ENCODE data around the gene KLC1.

The KLC1 gene

GRCh38 chr14:103734081-103734888 is 105.3 kb downstream of the KLC1 start:
- H3K36me3 ChIP-seq (ENCODE audit: control insufficient read depth, low read length), result peaks cover 21% of the 10 kb centered on the region
- H3K4me2 ChIP-seq (ENCODE audit: low read length), result no peak overlapping the region
- no peaks in the 10 kb centered on the region for H3F3A ChIP-seq (ENCODE audit: control insufficient read depth, insufficient read depth)
- H3K4me3 ChIP-seq (ENCODE audit: low read length), result no peak overlapping the region
- no peaks in the 10 kb centered on the region for H4K20me1 ChIP-seq (ENCODE audit: control insufficient read depth, insufficient read depth, low read depth, low read length)
- H3K27me3 ChIP-seq (ENCODE audit: control insufficient read depth, low read length), result no peaks in the 10 kb centered on the region
- H3K9me3 ChIP-seq (ENCODE audit: control insufficient read depth, insufficient read depth, low read length), result no peaks in the 10 kb centered on the region
- H3K9me2 ChIP-seq (replicated peaks; ENCODE audit: control insufficient read depth, low read length), result no peaks in the 10 kb centered on the region
- no peaks in the 10 kb centered on the region for H3K4me1 ChIP-seq (ENCODE audit: control insufficient read depth, low read length)
- no peaks in the 10 kb centered on the region for H3K79me2 ChIP-seq (ENCODE audit: control insufficient read depth, low read length)
- TF ChIP-seq EZH2phosphoT487 (IDR thresholded peaks at IDR 0.05; ENCODE audit: borderline replicate concordance, low read length) (no peak), CTCF (IDR thresholded peaks at IDR 0.05; ENCODE audit: low read depth, low read length, poor library complexity, severe bottlenecking) (no peak)
- H3K27ac ChIP-seq (ENCODE audit: low read depth, low read length), result no peak overlapping the region

GRCh38 chr14:103735022-103735421 is 106.0 kb downstream of the KLC1 start:
- no peaks in the 10 kb centered on the region for H3F3A ChIP-seq (ENCODE audit: control insufficient read depth, insufficient read depth)
- H3K9me3 ChIP-seq (ENCODE audit: control insufficient read depth, insufficient read depth, low read length), result no peaks in the 10 kb centered on the region
- H3K4me1 ChIP-seq (ENCODE audit: control insufficient read depth, low read length), result no peaks in the 10 kb centered on the region
- peaks cover 14% of the 10 kb centered on the region for H3K36me3 ChIP-seq (ENCODE audit: control insufficient read depth, low read length)
- no peaks in the 10 kb centered on the region for H4K20me1 ChIP-seq (ENCODE audit: control insufficient read depth, insufficient read depth, low read depth, low read length)
- H3K79me2 ChIP-seq (ENCODE audit: control insufficient read depth, low read length), result no peaks in the 10 kb centered on the region
- H3K9me2 ChIP-seq (replicated peaks; ENCODE audit: control insufficient read depth, low read length), result no peaks in the 10 kb centered on the region
- H3K27me3 ChIP-seq (ENCODE audit: control insufficient read depth, low read length), result no peaks in the 10 kb centered on the region
- no peak overlapping the region for H3K4me3 ChIP-seq (ENCODE audit: low read length)
- no peak overlapping the region for H3K4me2 ChIP-seq (ENCODE audit: low read length)
- no peak overlapping the region for H3K27ac ChIP-seq (ENCODE audit: low read depth, low read length)
- TF ChIP-seq EZH2phosphoT487 (IDR thresholded peaks at IDR 0.05; ENCODE audit: borderline replicate concordance, low read length) (no peak), CTCF (IDR thresholded peaks at IDR 0.05; ENCODE audit: low read depth, low read length, poor library complexity, severe bottlenecking) (no peak)

GRCh38 chr14:103735439-103735814 is 106.4 kb downstream of the KLC1 start:
- Histone ChIP-seq H3K9me2 (replicated peaks; ENCODE audit: control insufficient read depth, low read length) (no peaks in the 10 kb centered on the region), H3F3A (ENCODE audit: control insufficient read depth, insufficient read depth) (no peaks in the 10 kb centered on the region), H3K27ac (ENCODE audit: low read depth, low read length) (no peak overlapping the region), H3K79me2 (ENCODE audit: control insufficient read depth, low read length) (no peaks in the 10 kb centered on the region), H3K36me3 (ENCODE audit: control insufficient read depth, low read length) (peaks cover 10% of the 10 kb centered on the region), H3K4me3 (ENCODE audit: low read length) (no peak overlapping the region), H3K9me3 (ENCODE audit: control insufficient read depth, insufficient read depth, low read length) (no peaks in the 10 kb centered on the region), H4K20me1 (ENCODE audit: control insufficient read depth, insufficient read depth, low read depth, low read length) (no peaks in the 10 kb centered on the region), H3K4me2 (ENCODE audit: low read length) (no peak overlapping the region), H3K4me1 (ENCODE audit: control insufficient read depth, low read length) (no peaks in the 10 kb centered on the region), H3K27me3 (ENCODE audit: control insufficient read depth, low read length) (no peaks in the 10 kb centered on the region)
- TF ChIP-seq CTCF (IDR thresholded peaks at IDR 0.05; ENCODE audit: low read depth, low read length, poor library complexity, severe bottlenecking), result no peak
- no peak for TF ChIP-seq EZH2phosphoT487 (IDR thresholded peaks at IDR 0.05; ENCODE audit: borderline replicate concordance, low read length)

Data from DOHH2 (cell line).